Activated CD8-positive, alpha-beta T cell treated with anti-CD3 and anti-CD28 coated beads, Interleukin-2, amount 10 ng/mL, durations not matched to agents 7 days and 5 days (primary cell): ENCODE measurements around the gene AKAP17A. TPM values are rescaled to one million over a fixed set of nuclear protein-coding genes. Genes with fewer than 3 reads are reported as not detected.
A peak's percentile ranks its signal among the peaks of the same experiment; 100 is the strongest.

Experiments used
- ATAC-seq: fragments of 150-1000 bp; cut with Tn5 transposase; one replicate; pipeline ENCODE4 v1.10.0; 2021; ENCODE audit warnings: moderate library complexity
- CTCF ChIA-PET: fragments of 350-600 bp; sonication (Branson Sonifier 250); formaldehyde crosslinking; loops from one replicate; lab custom pipeline; 2021; ENCODE audit warnings: antibody characterized with exemption; lab: Charles Lee
- POLR2A ChIA-PET: fragments of 350-600 bp; sonication (Branson Sonifier 250); formaldehyde crosslinking; loops from one replicate; lab custom pipeline; 2021; ENCODE audit warnings: antibody characterized with exemption; lab: Charles Lee
- DNase-seq: peaks from one replicate; pipeline ENCODE4 v3.0.0-alpha.2; 2020
- H3K27ac Mint-ChIP-seq: one replicate; pipeline ENCODE4 v1.8.0; 2021; ENCODE audit warnings: mild to moderate bottlenecking, mixed read lengths
- H3K27me3 Mint-ChIP-seq: one replicate; pipeline ENCODE4 v1.8.0; 2021; ENCODE audit warnings: low read depth, mixed read lengths
- H3K36me3 Mint-ChIP-seq: one replicate; pipeline ENCODE4 v1.8.0; 2021; ENCODE audit warnings: low read depth, mixed read lengths
- H3K4me1 Mint-ChIP-seq: one replicate; pipeline ENCODE4 v1.8.0; 2021; ENCODE audit warnings: low read depth, mixed read lengths
- H3K4me3 Mint-ChIP-seq: one replicate; pipeline ENCODE4 v1.8.0; 2021; ENCODE audit warnings: mild to moderate bottlenecking, mixed read lengths
- H3K9me3 Mint-ChIP-seq: one replicate; pipeline ENCODE4 v1.8.0; 2022; ENCODE audit warnings: mixed read lengths; ENCODE audit not compliant: insufficient read depth
- total RNA-seq, 2 experiments: library from RNA; stranded (reverse); gene quantifications; one replicate each; pipeline ENCODE4 v1.2.3, GENCODE V29; 2021

Gene AKAP17A
- total RNA-seq, 2 experiments from 2014 or later, result 62.5 to 66.4 TPM

GRCh38 chrX:1589356-1590130 lies 1.9 kb upstream of the AKAP17A start:
- H3K4me1 Mint-ChIP-seq, result peaks cover 31% of the 10 kb centered on the region
- no peaks in the 10 kb centered on the region for H3K9me3 Mint-ChIP-seq
- POLR2A ChIA-PET, result no interaction called here
- no peak overlapping the region for H3K4me3 Mint-ChIP-seq
- CTCF ChIA-PET, result no interaction called here
- ATAC-seq (peak; percentile 12), DNase-seq (peak; percentile 44)
- no peaks in the 10 kb centered on the region for H3K27me3 Mint-ChIP-seq
- peak overlapping the region; percentile 64 for H3K27ac Mint-ChIP-seq
- peaks cover 19% of the 10 kb centered on the region for H3K36me3 Mint-ChIP-seq

GRCh38 chrX:1591863-1592469 lies 562 bp downstream of the AKAP17A start:
- Mint-ChIP-seq H3K4me1 (peaks cover 41% of the 10 kb centered on the region), H3K27me3 (no peaks in the 10 kb centered on the region), H3K4me3 (peak overlapping the region; percentile 91), H3K9me3 (no peaks in the 10 kb centered on the region), H3K27ac (peak overlapping the region; percentile 95), H3K36me3 (peaks cover 37% of the 10 kb centered on the region)
- ATAC-seq (peak; percentile 40), DNase-seq (no peak)
- CTCF ChIA-PET, result no interaction called here
- POLR2A ChIA-PET, result no interaction called here

DNA sequence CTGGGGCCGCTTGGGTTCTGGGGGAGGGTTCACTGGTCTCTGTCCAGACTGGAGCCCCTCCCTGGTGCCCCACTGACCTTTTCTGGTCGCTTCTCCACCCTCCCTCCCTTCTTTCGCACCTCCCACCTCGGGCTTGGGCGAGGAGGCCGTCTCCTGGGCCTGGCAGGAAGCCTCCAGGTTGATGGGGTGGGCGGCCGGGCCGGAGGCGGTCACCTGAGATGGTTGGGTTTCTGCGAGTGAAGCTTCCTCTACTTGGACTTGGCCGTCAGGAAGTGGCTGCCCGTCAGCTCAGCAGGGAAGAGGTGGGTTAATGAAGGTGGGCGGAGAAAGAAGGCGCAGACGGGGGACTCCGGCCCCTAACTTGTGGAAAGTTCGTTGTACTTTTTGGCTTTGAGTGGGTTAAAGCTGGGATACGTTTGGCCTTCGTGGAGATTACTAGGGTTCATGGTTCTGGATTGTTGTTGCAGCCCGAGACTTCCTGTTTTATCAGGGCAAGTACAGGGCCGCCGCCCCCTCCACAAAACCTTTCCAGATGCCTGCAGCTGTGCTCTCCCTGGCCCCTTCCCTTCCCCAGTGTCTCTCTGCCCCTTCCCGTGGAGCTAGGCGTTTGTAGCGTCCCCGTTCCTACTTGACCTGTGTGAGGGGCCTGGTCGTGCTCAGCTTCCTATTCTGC lies 1.2 kb downstream of the AKAP17A start:
- Mint-ChIP-seq H3K4me1 (peaks cover 41% of the 10 kb centered on the region), H3K27ac (peak overlapping the region; percentile 95), H3K9me3 (no peaks in the 10 kb centered on the region), H3K36me3 (peaks cover 43% of the 10 kb centered on the region), H3K27me3 (no peaks in the 10 kb centered on the region), H3K4me3 (peak overlapping the region; percentile 91)
- DNase-seq (peak; percentile 49), ATAC-seq (peak; percentile 24)
- ChIA-PET CTCF (no interaction called here), POLR2A (no interaction called here)

DNA sequence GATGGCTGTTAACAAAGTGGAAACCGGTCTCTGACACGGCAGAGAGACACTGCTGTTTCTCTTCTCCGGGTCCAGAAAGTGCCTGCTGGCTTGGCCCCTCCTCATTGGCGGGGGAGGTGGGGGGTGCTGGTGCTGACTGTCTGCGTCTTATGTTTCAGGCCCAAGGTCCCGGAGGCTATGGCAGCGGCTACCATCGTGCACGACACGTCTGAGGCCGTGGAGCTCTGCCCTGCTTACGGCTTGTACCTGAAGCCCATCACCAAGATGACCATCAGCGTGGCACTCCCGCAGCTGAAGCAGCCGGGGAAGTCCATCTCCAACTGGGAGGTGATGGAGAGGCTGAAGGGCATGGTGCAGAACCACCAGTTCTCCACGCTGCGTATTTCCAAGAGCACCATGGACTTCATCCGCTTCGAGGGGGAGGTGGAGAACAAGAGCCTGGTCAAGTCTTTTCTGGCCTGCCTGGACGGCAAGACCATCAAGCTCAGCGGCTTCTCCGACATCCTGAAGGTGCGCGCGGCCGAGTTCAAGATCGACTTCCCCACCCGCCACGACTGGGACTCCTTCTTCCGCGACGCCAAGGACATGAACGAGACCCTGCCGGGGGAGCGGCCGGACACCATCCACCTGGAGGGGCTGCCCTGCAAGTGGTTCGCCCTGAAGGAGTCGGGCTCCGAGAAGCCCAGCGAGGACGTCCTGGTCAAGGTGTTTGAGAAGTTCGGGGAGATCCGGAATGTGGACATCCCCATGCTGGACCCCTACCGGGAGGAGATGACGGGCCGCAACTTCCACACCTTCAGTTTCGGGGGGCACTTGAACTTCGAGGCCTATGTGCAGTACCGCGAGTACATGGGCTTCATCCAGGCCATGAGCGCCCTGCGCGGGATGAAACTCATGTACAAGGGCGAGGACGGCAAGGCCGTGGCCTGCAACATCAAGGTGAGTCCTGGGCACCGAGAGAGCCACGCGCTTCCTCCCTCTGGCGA lies 2.2 kb downstream of the AKAP17A start:
- ChIA-PET CTCF (no interaction called here), POLR2A (no interaction called here)
- no peak for ATAC-seq
- H3K27ac Mint-ChIP-seq, result peak overlapping the region; percentile 95
- peaks cover 42% of the 10 kb centered on the region for H3K4me1 Mint-ChIP-seq
- no peaks in the 10 kb centered on the region for H3K27me3 Mint-ChIP-seq
- no peak for DNase-seq
- no peaks in the 10 kb centered on the region for H3K9me3 Mint-ChIP-seq
- peak overlapping the region; percentile 91 for H3K4me3 Mint-ChIP-seq
- H3K36me3 Mint-ChIP-seq, result peaks cover 53% of the 10 kb centered on the region

DNA sequence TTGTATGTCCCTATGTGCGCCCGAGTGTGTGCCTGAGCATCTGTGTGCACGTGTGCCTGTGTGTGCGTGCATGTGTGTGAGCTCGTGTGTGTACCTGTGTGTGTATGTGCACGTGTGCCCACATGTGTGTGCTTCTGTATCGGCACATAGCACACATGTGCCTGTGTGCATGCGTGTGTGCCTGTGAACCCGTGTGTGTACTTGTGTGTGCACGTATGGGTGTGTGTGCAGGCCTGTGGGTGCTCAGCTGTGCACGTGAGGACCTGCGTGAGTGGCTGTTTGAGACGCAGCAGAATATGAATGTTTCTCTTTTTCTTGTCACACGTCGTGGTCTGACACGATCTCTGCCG lies 4.3 kb downstream of the AKAP17A start:
- ATAC-seq (no peak), DNase-seq (no peak)
- Mint-ChIP-seq H3K4me1 (peaks cover 34% of the 10 kb centered on the region), H3K36me3 (peaks cover 70% of the 10 kb centered on the region), H3K4me3 (no peak overlapping the region), H3K9me3 (no peaks in the 10 kb centered on the region), H3K27me3 (no peaks in the 10 kb centered on the region), H3K27ac (no peak overlapping the region)
- ChIA-PET CTCF (no interaction called here), POLR2A (no interaction called here)

- ChIA-PET CTCF (no interaction called here), POLR2A (no interaction called here)
- no peaks in the 10 kb centered on the region for H3K9me3 Mint-ChIP-seq
- DNase-seq, result no peak
- peaks cover 77% of the 10 kb centered on the region for H3K36me3 Mint-ChIP-seq
- H3K27me3 Mint-ChIP-seq, result no peaks in the 10 kb centered on the region
- ATAC-seq, result no peak
- H3K4me1 Mint-ChIP-seq, result peaks cover 32% of the 10 kb centered on the region
- H3K27ac Mint-ChIP-seq, result no peak overlapping the region
- no peak overlapping the region for H3K4me3 Mint-ChIP-seq
These were observed 5.4 kb downstream of the AKAP17A start for GRCh38 chrX:1596676-1597344.

DNA sequence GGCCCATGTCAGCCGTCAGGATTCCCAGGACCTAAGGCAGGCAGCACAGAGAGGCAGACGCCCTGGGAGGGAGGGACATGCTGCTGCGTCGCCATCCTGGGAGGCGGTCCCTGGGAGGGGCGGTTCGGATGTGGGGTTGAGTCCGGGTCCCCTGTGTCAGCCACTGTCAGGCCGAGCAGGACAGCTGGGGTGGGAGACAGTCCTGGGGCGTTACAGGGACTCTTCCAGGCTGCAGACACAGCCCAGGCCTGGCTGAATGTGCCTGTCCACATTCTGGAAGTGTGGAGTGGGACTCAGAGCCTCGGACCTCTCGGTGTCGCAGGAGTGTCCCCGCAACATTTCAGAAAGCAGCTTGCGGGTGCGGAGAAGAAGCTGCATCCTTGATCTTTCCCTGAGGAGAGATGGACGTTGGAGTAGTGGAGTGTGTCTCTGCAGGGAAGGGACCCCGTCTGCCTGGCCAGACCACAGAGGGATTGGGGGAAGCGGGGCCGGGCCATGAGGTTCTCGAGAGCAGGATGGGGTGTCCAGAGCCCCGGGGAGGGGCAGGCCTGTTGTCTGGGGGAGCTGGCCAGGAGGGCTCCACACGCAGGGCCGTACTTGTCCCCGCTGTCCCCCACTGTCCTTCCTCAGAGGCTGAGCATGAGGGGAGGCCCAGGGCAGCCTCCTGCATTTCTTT lies 6.1 kb downstream of the AKAP17A start:
- Mint-ChIP-seq H3K9me3 (no peaks in the 10 kb centered on the region), H3K4me1 (peaks cover 32% of the 10 kb centered on the region), H3K4me3 (no peak overlapping the region), H3K27me3 (no peaks in the 10 kb centered on the region), H3K27ac (no peak overlapping the region), H3K36me3 (peaks cover 83% of the 10 kb centered on the region)
- ChIA-PET CTCF (no interaction called here), POLR2A (no interaction called here)
- no peak for DNase-seq
- ATAC-seq, result no peak

DNA sequence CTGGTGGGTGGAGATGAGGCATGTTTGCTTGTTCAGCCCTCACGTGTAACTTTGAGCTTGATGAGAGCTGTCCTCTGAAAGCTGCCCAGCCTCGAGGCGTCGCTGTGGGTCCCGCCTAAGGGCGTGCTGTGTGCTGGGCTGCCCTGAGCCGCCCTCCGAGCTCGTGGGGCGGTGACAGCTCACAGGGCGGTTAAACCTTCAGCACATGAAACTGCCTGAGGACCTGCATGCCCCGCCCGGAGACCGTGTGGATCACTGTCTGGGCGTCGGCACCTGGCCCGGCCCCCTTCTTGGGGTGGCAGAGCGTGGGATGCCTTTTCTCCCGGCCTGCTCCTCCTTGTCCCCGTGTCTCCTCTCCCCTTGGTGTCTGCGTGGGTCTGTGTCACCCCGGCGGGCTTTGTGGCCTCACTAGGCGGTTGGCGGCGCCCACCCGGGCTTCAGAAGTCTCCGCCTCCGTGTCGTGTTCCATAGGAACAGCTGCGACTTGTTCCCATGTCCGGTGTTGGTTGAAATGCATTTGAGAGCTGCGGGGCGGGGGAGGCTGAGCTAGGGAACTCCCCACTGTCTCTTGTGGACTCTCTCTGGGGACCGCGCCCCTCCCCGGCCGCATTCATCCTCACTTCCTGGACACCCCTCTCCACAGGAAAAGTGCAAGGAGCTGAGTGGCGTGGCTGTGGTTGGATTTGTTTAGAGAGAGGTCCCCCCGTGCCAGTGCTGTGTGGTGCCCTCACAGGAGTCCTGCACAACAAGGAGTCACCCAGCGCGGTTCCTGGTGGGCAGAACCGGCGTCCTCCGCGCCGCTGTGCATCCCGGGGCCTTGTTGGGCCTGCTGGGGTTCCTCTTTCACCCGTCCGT lies 6.8 kb downstream of the AKAP17A start:
- Mint-ChIP-seq H3K27me3 (no peaks in the 10 kb centered on the region), H3K4me1 (peaks cover 26% of the 10 kb centered on the region), H3K4me3 (no peak overlapping the region), H3K27ac (no peak overlapping the region), H3K36me3 (peaks cover 80% of the 10 kb centered on the region), H3K9me3 (no peaks in the 10 kb centered on the region)
- ATAC-seq (no peak), DNase-seq (no peak)
- CTCF ChIA-PET, result no interaction called here
- POLR2A ChIA-PET, result no interaction called here

DNA sequence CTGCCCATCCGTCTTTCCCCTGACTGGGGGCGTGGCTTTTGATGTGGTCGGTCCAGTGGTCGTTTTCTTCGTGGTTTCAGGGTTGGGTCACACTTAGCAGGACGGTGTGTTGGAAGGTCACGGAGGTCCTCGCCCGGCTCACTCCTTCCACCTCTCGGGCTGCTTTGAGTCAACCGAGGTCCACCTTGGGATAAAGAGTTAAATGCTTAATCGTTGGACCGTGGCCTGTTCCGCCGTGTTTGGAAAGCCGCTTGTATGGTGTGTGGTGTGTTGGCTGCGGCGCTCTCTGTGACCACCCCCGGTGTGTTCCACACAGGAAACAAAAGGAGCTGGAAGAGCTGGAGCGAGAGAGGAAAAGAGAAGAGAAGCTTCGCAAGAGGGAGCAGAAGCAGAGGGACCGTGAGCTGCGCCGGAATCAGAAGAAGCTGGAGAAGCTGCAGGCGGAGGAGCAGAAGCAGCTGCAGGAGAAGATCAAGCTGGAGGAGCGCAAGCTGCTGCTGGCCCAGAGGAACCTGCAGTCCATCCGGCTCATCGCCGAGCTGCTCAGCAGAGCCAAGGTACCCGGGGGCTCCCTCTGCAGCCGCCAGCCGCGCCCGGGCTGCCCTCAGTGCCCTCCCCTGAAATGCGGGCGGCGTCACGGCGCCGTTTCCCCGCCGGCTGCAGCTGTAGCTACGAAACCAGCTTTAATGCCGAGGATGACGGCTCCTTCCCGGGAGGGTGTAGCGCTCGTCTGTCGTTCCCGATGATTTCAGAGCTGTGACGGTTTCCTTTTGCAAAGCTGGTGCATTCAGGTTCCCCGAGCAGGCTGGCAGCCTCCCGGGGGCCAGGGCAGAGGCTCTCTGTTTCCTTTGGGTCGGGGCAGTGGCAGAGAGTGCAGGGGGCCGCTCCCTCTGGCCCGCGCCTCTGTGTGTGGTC lies 7.7 kb downstream of the AKAP17A start:
- CTCF ChIA-PET, result no interaction called here
- DNase-seq, result no peak
- Mint-ChIP-seq H3K36me3 (peaks cover 75% of the 10 kb centered on the region), H3K4me3 (no peak overlapping the region), H3K4me1 (peaks cover 18% of the 10 kb centered on the region), H3K9me3 (no peaks in the 10 kb centered on the region), H3K27me3 (no peaks in the 10 kb centered on the region), H3K27ac (no peak overlapping the region)
- POLR2A ChIA-PET, result no interaction called here
- no peak for ATAC-seq
